Neural progenitor cell (in vitro differentiated cells): ENCODE data around the gene SNX1.

Experiments used
- CTCF ChIP-seq: fragments of 200-600 bp; sonication (generic); IDR thresholded peaks from 2 replicates; pipeline ENCODE4 v1.5.1; 2017; ENCODE audit warnings: antibody characterized with exemption, mild to moderate bottlenecking
- EZH2 ChIP-seq: fragments of 200-600 bp; sonication (generic); IDR thresholded peaks from 2 replicates; pipeline ENCODE4 v1.6.1; 2017; ENCODE audit warnings: antibody characterized with exemption, mild to moderate bottlenecking, moderate library complexity
- EZH2phosphoT487 ChIP-seq: fragments of 200-600 bp; sonication (generic); IDR thresholded peaks from 2 replicates; pipeline ENCODE4 v1.6.1; 2017; ENCODE audit warnings: antibody characterized with exemption

DNA sequence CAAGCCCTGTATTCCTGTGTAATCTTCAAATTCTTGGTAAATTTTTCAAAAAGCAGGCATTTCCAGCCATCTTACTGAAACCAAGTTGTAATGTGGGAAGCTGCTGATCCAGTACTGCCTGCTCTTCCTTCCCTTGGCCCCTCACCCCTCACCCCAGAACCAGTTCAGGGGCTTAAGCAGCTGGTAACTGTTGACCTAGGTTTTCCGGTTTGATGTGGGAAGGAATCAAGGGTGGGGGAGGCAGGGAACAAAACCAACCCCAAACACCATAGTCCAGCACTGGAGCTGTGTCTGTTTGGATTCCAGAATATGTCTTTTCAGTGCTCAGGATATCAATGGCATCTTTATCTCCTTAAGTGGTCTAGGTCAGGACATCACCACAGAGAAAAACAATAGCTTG is 26.7 kb downstream of the SNX1 start:
- TF ChIP-seq CTCF (no peak), EZH2phosphoT487 (no peak), EZH2 (no peak)
